HEK293 (cell line): Measurements from ENCODE around the gene RALGAPA1.
A peak's percentile ranks its signal among the peaks of the same experiment; 100 is the strongest.

Source experiments
- CTCF ChIA-PET: fragments of 350-600 bp; formaldehyde crosslinking; extraction: SDS; loops from one replicate; lab custom pipeline; 2021; ENCODE audit warnings: antibody characterized with exemption; lab: Yijun Ruan, JAX
- POLR2A ChIA-PET: fragments of 300-600 bp; formaldehyde crosslinking; extraction: SDS; loops from one replicate; lab custom pipeline; 2020; ENCODE audit warnings: antibody characterized with exemption, inconsistent platforms; lab: Yijun Ruan, JAX
- H3K27ac ChIP-seq: fragments of 200-500 bp; sonication (Bioruptor generic); 2 replicates; pipeline ENCODE4 v1.5.1; 2014; ENCODE audit warnings: low read depth, low read length, control low read depth, inconsistent platforms; ENCODE audit errors: extremely low read depth
- H3K36me3 ChIP-seq, 2 experiments: fragments of 200-500 bp in 1 of 2; sonication (Bioruptor generic) in 1 of 2; 1 replicate in 1 of 2; 2 replicates in 1 of 2; pipeline ENCODE4 v1.5.1; 2014 to 2017; ENCODE audit warnings: inconsistent platforms in 2 of 2, low read length in 2 of 2; ENCODE audit not compliant: control insufficient read depth in 2 of 2, insufficient read depth in 1 of 2
- H3K4me1 ChIP-seq: fragments of 200-500 bp; sonication (Bioruptor generic); 2 replicates; pipeline ENCODE4 v1.5.1; 2014; ENCODE audit warnings: mild to moderate bottlenecking, low read length, inconsistent platforms; ENCODE audit not compliant: control insufficient read depth, insufficient read depth
- H3K4me3 ChIP-seq: 2 replicates; pipeline ENCODE4 v1.5.1; 2011; ENCODE audit warnings: low read depth, mild to moderate bottlenecking, control low read depth, low read length, moderate library complexity
- H3K9me3 ChIP-seq: fragments of 200-500 bp; sonication (Bioruptor generic); 2 replicates; pipeline ENCODE4 v1.5.1; 2014; ENCODE audit warnings: low read depth, low read length, inconsistent platforms; ENCODE audit not compliant: control insufficient read depth, insufficient read depth
- BCL6B ChIP-seq: fragments of 450-650 bp; formaldehyde crosslinking; IDR thresholded peaks from 2 replicates; pipeline ENCODE4 v1.5.1; 2017; ENCODE audit warnings: missing biosample characterization, missing genetic modification characterization
- GLIS2 ChIP-seq: fragments of 450-650 bp; formaldehyde crosslinking; IDR thresholded peaks from 2 replicates; pipeline ENCODE4 v1.5.1; 2016; ENCODE audit warnings: missing biosample characterization, missing genetic modification characterization
- IKZF3 ChIP-seq: fragments of 450-650 bp; IDR thresholded peaks from 2 replicates; pipeline ENCODE4 v1.5.0; 2018; ENCODE audit warnings: missing biosample characterization, mild to moderate bottlenecking, missing genetic modification characterization, moderate library complexity
- KLF8 ChIP-seq: fragments of 450-650 bp; formaldehyde crosslinking; IDR thresholded peaks from 2 replicates; pipeline ENCODE4 v1.5.1; 2016; ENCODE audit warnings: missing biosample characterization, missing genetic modification characterization
- MEIS1 ChIP-seq: sonication (generic); formaldehyde crosslinking; IDR thresholded peaks from 2 replicates; pipeline ENCODE4 v1.8.1; 2022; ENCODE audit warnings: missing genetic modification reagents, mild to moderate bottlenecking, borderline replicate concordance
- MYNN ChIP-seq: fragments of 450-650 bp; formaldehyde crosslinking; IDR thresholded peaks from 2 replicates; pipeline ENCODE4 v1.5.1; 2016; ENCODE audit warnings: missing biosample characterization, missing genetic modification characterization, borderline replicate concordance
- MZF1 ChIP-seq: fragments of 450-650 bp; formaldehyde crosslinking; IDR thresholded peaks from 2 replicates; pipeline ENCODE4 v1.5.1; 2017; ENCODE audit warnings: missing biosample characterization, missing genetic modification characterization, borderline replicate concordance
- PBX3 ChIP-seq: sonication (generic); formaldehyde crosslinking; IDR thresholded peaks from 2 replicates; pipeline ENCODE4 v1.8.1; 2022; ENCODE audit warnings: mild to moderate bottlenecking, moderate library complexity, missing genetic modification reagents
- PRDM6 ChIP-seq: fragments of 450-650 bp; formaldehyde crosslinking; IDR thresholded peaks from 2 replicates; pipeline ENCODE4 v1.5.1; 2017; ENCODE audit warnings: missing biosample characterization, missing genetic modification characterization
- REPIN1 ChIP-seq: fragments of 450-650 bp; formaldehyde crosslinking; IDR thresholded peaks from 2 replicates; pipeline ENCODE4 v1.5.1; 2017; ENCODE audit warnings: missing biosample characterization, missing genetic modification characterization, low read depth
- SALL2 ChIP-seq: fragments of 450-650 bp; formaldehyde crosslinking; IDR thresholded peaks from 2 replicates; pipeline ENCODE4 v1.5.0; 2017; ENCODE audit warnings: missing biosample characterization, mild to moderate bottlenecking, missing genetic modification characterization, borderline replicate concordance
- SP7 ChIP-seq: fragments of 450-650 bp; formaldehyde crosslinking; IDR thresholded peaks from 2 replicates; pipeline ENCODE4 v1.5.1; 2016; ENCODE audit warnings: missing biosample characterization, missing genetic modification characterization
- ZBTB20 ChIP-seq: fragments of 450-650 bp; formaldehyde crosslinking; IDR thresholded peaks from 2 replicates; pipeline ENCODE4 v1.5.1; 2016; ENCODE audit warnings: missing biosample characterization, missing genetic modification characterization
- ZBTB7A ChIP-seq: fragments of 450-650 bp; formaldehyde crosslinking; IDR thresholded peaks from 2 replicates; pipeline ENCODE4 v1.5.1; 2016; ENCODE audit warnings: low read depth, missing biosample characterization, missing genetic modification characterization
- ZEB2 ChIP-seq: fragments of 450-650 bp; formaldehyde crosslinking; IDR thresholded peaks from 2 replicates; pipeline ENCODE4 v1.5.1; 2016; ENCODE audit warnings: missing biosample characterization, missing genetic modification characterization
- ZNF132 ChIP-seq: fragments of 450-650 bp; formaldehyde crosslinking; IDR thresholded peaks from 2 replicates; pipeline ENCODE4 v1.5.1; 2017; ENCODE audit warnings: missing biosample characterization, missing genetic modification characterization, borderline replicate concordance
- ZNF148 ChIP-seq: fragments of 450-650 bp; formaldehyde crosslinking; IDR thresholded peaks from 2 replicates; pipeline ENCODE4 v1.5.0; 2017; ENCODE audit warnings: missing biosample characterization, missing genetic modification characterization, borderline replicate concordance
- ZNF174 ChIP-seq: fragments of 450-650 bp; formaldehyde crosslinking; IDR thresholded peaks from 2 replicates; pipeline ENCODE4 v1.5.0; 2017; ENCODE audit warnings: missing biosample characterization, mild to moderate bottlenecking, missing genetic modification characterization
- ZNF18 ChIP-seq: fragments of 450-650 bp; formaldehyde crosslinking; IDR thresholded peaks from 2 replicates; pipeline ENCODE4 v1.5.1; 2016; ENCODE audit warnings: missing biosample characterization, missing genetic modification characterization
- ZNF335 ChIP-seq: fragments of 450-650 bp; formaldehyde crosslinking; conservative IDR thresholded peaks from 2 replicates; pipeline ENCODE4 v1.5.1; 2016; ENCODE audit warnings: missing biosample characterization, missing genetic modification characterization
- ZNF354C ChIP-seq: fragments of 450-650 bp; formaldehyde crosslinking; IDR thresholded peaks from 2 replicates; pipeline ENCODE4 v1.5.1; 2016; ENCODE audit warnings: missing biosample characterization, missing genetic modification characterization, low read depth, borderline replicate concordance
- ZNF529 ChIP-seq: fragments of 450-650 bp; formaldehyde crosslinking; IDR thresholded peaks from 2 replicates; pipeline ENCODE4 v1.5.1; 2017; ENCODE audit warnings: missing genetic modification characterization, missing biosample characterization; ENCODE audit not compliant: insufficient replicate concordance
- ZNF561 ChIP-seq: fragments of 450-650 bp; IDR thresholded peaks from 2 replicates; pipeline ENCODE4 v1.5.1; 2018; ENCODE audit warnings: missing biosample characterization, missing genetic modification characterization, borderline replicate concordance
- ZNF596 ChIP-seq: fragments of 450-650 bp; IDR thresholded peaks from 2 replicates; pipeline ENCODE4 v1.5.0; 2018; ENCODE audit warnings: missing biosample characterization, mild to moderate bottlenecking, missing genetic modification characterization, moderate library complexity
- ZNF629 ChIP-seq: fragments of 450-650 bp; formaldehyde crosslinking; IDR thresholded peaks from 2 replicates; pipeline ENCODE4 v1.5.1; 2017; ENCODE audit warnings: missing biosample characterization, missing genetic modification characterization
- TF ChIP-seq, protein P1 (sequence below): fragments of 450-650 bp; formaldehyde crosslinking; IDR thresholded peaks from 2 replicates; pipeline ENCODE4 v1.5.1; 2016; ENCODE audit warnings: missing biosample characterization, missing genetic modification characterization

RALGAPA1 gene

DNA sequence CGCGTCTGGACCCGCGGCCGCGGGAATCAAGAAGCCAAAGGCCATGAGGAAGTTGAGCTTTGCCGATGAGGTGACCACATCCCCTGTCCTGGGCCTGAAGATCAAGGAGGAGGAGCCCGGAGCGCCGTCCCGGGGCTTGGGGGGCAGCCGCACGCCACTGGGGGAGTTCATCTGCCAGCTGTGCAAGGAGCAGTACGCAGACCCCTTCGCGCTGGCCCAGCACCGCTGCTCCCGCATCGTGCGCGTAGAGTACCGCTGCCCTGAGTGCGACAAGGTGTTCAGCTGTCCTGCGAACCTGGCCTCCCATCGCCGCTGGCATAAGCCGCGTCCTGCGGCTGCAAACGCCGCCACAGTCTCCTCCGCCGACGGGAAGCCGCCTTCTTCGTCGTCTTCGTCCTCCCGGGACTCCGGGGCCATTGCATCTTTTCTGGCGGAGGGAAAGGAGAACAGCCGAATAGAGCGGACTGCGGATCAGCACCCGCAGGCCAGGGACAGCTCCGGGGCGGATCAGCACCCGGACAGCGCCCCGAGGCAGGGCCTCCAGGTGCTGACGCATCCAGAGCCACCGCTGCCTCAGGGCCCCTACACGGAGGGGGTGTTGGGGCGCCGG lies 274.1 kb downstream of the RALGAPA1 start (continued):
- no peak for TF ChIP-seq PRDM6 (tag by site-specific recombination)
- peak; percentile 98 for TF ChIP-seq PBX3
- no peak for TF ChIP-seq MZF1 (tag by site-specific recombination)
- 0 out of 2 replicates have a peak, but pooled peaks have one; percentile 21 for TF ChIP-seq SP7 (tag by site-specific recombination)
- TF ChIP-seq ZNF596 = no peak
- TF ChIP-seq SALL2 (tag by site-specific recombination) = no peak
- no peak for TF ChIP-seq MYNN (tag by site-specific recombination)
- TF ChIP-seq MEIS1 (CRISPR knock-in tag) = peak; percentile 90
- no peak for TF ChIP-seq REPIN1 (tag by site-specific recombination)
- no peak for TF ChIP-seq GLIS2 (tag by site-specific recombination)
- no peak for TF ChIP-seq ZBTB7A (tag by site-specific recombination)
- no peak for TF ChIP-seq ZNF174 (tag by site-specific recombination)
- TF ChIP-seq ZNF629 (tag by site-specific recombination) = 0 out of 2 replicates have a peak, but pooled peaks have one; percentile 35
- no peak for TF ChIP-seq ZNF354C (tag by site-specific recombination)
- no peak for TF ChIP-seq BCL6B
- TF ChIP-seq ZNF561 (tag by site-specific recombination) = peak; percentile 35; the same call in 1 of the 2 replicates

GRCh38 chr14:35534208-35534872 lies 274.8 kb downstream of the RALGAPA1 start:
- ChIA-PET CTCF (interaction anchor here (0.6 to 1.1 kb wide), 5 partner anchors 129 to 927 kb away, joined by 3 to 4 read pairs (median 3); partner anchors contain the start of gene NFKBIA), POLR2A (no interaction called here)
- Histone ChIP-seq H3K9me3 (no peaks in the 10 kb centered on the region), H3K4me1 (peaks cover 4% of the 10 kb centered on the region; the same call in 1 of the 2 replicates), H3K4me3 (peak overlapping the region; percentile 50), H3K27ac (no peak overlapping the region), H3K36me3 (no peaks in the 10 kb centered on the region; a peak in 1 of 3 replicates)
- no peak for TF ChIP-seq ZNF529
- TF ChIP-seq ZNF148 = no peak
- TF ChIP-seq, protein P1, sequence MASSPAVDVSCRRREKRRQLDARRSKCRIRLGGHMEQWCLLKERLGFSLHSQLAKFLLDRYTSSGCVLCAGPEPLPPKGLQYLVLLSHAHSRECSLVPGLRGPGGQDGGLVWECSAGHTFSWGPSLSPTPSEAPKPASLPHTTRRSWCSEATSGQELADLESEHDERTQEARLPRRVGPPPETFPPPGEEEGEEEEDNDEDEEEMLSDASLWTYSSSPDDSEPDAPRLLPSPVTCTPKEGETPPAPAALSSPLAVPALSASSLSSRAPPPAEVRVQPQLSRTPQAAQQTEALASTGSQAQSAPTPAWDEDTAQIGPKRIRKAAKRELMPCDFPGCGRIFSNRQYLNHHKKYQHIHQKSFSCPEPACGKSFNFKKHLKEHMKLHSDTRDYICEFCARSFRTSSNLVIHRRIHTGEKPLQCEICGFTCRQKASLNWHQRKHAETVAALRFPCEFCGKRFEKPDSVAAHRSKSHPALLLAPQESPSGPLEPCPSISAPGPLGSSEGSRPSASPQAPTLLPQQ (tag by site-specific recombination) = 0 out of 2 replicates have a peak, but pooled peaks have one; percentile 7
- peak; percentile 14; the same call in 1 of the 2 replicates for TF ChIP-seq ZEB2 (tag by site-specific recombination)
- peak; percentile 49; the same call in 1 of the 2 replicates for TF ChIP-seq IKZF3 (tag by site-specific recombination)
- peak; percentile 93 for TF ChIP-seq ZBTB20 (tag by site-specific recombination)
- no peak for TF ChIP-seq ZNF132 (tag by site-specific recombination)
- TF ChIP-seq ZNF335 (tag by site-specific recombination) = peak; percentile 76
- peak; percentile 23; the same call in 1 of the 2 replicates for TF ChIP-seq KLF8 (tag by site-specific recombination)
- no peak for TF ChIP-seq ZNF18 (tag by site-specific recombination)
